Measurements from ENCODE around the gene CAB39.

DNA sequence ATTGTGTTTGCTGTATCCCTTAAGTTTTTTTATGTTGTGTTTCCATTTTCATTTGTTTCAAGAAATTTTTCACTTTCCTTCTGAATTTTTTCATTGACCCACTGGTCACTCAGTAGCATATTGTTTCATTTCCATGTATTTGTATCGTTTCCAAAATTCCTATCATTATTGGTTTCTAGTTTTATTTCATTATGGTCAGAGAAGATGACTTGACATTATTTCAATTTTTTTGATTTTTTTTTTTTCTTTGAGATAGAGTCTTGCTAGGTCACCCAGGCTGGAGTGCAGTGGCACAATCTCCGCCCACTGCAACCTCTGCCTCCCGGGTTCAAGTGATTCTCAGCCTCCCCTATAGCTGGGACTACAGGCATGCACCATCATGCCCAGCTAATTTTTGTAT, 11.3 kb upstream of the CAB39 start:
- TF ChIP-seq, protein P1, sequence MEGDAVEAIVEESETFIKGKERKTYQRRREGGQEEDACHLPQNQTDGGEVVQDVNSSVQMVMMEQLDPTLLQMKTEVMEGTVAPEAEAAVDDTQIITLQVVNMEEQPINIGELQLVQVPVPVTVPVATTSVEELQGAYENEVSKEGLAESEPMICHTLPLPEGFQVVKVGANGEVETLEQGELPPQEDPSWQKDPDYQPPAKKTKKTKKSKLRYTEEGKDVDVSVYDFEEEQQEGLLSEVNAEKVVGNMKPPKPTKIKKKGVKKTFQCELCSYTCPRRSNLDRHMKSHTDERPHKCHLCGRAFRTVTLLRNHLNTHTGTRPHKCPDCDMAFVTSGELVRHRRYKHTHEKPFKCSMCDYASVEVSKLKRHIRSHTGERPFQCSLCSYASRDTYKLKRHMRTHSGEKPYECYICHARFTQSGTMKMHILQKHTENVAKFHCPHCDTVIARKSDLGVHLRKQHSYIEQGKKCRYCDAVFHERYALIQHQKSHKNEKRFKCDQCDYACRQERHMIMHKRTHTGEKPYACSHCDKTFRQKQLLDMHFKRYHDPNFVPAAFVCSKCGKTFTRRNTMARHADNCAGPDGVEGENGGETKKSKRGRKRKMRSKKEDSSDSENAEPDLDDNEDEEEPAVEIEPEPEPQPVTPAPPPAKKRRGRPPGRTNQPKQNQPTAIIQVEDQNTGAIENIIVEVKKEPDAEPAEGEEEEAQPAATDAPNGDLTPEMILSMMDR (conservative IDR thresholded peaks at IDR 0.05 in 1 of 2, IDR thresholded peaks at IDR 0.05 in 1 of 2; ENCODE audit: extremely low read depth in 1 of 2, insufficient read depth in 1 of 2, low read depth in 1 of 2, low read length in 2 of 2): no peak
- TF ChIP-seq EZH2 (IDR thresholded peaks at IDR 0.05; ENCODE audit: borderline replicate concordance, low read length): no peak
